NCI-H2227 (cell line): ENCODE data around the gene SEC11A.
A peak's percentile ranks its signal among the peaks of the same experiment; 100 is the strongest.
"Not testable (repeated sequence)": the region's sequence is repeated elsewhere in the genome, so short reads cannot be mapped to it uniquely, and the experiment has no call there.

Source experiments
- DNase-seq: peaks from one replicate; lab custom pipeline; 2025; ENCODE audit not compliant: unreplicated experiment; lab: John Stamatoyannopoulos, UW

SEC11A gene

GRCh38 chr15:84740691-84741090 is 24.8 kb upstream of the SEC11A start:
- no peak for DNase-seq

- DNase-seq, result no peak
Measured at GRCh38 chr15:84737005-84737404, 21.1 kb upstream of the SEC11A start.

GRCh38 chr15:84736375-84736774 is 20.4 kb upstream of the SEC11A start:
- DNase-seq, result no peak

GRCh38 chr15:84735480-84736061 is 19.6 kb upstream of the SEC11A start:
- DNase-seq, result not testable (repeated sequence)

- peak; percentile 36 for DNase-seq
Measured at GRCh38 chr15:84734794-84735479, 19.0 kb upstream of the SEC11A start.

- no peak for DNase-seq
Measured at GRCh38 chr15:84731774-84732173, 15.8 kb upstream of the SEC11A start.

- DNase-seq, result no peak
Measured at GRCh38 chr15:84727429-84727828, 11.5 kb upstream of the SEC11A start.

- DNase-seq, result no peak
Measured at GRCh38 chr15:84725001-84725491, 9.1 kb upstream of the SEC11A start.

GRCh38 chr15:84722628-84723027 is 6.7 kb upstream of the SEC11A start:
- no peak for DNase-seq

GRCh38 chr15:84721371-84721770 is 5.4 kb upstream of the SEC11A start:
- DNase-seq, result no peak

- DNase-seq, result peak; percentile 33
Measured at GRCh38 chr15:84715441-84716035, 401 bp downstream of the SEC11A start.

- DNase-seq, result no peak
Measured at GRCh38 chr15:84714821-84715220, 1.1 kb downstream of the SEC11A start.

GRCh38 chr15:84714372-84714771 is 1.6 kb downstream of the SEC11A start:
- no peak for DNase-seq

GRCh38 chr15:84703808-84704207 is 12.1 kb downstream of the SEC11A start:
- no peak for DNase-seq

GRCh38 chr15:84702961-84703482 is 12.9 kb downstream of the SEC11A start:
- DNase-seq, result no peak

GRCh38 chr15:84699538-84700191 is 16.3 kb downstream of the SEC11A start:
- DNase-seq, result no peak

GRCh38 chr15:84697236-84697990 is 18.5 kb downstream of the SEC11A start:
- DNase-seq, result no peak

- DNase-seq, result no peak
Measured at GRCh38 chr15:84696757-84697156, 19.2 kb downstream of the SEC11A start.

- no peak for DNase-seq
Measured at GRCh38 chr15:84690342-84690741, 25.6 kb downstream of the SEC11A start.

GRCh38 chr15:84689858-84690257 is 26.1 kb downstream of the SEC11A start:
- no peak for DNase-seq

- DNase-seq, result not testable (repeated sequence)
Measured at GRCh38 chr15:84686446-84686845, 29.5 kb downstream of the SEC11A start.
